DOHH2 (cell line): ENCODE data around the gene CAMTA1.

Experiments used
- H3F3A ChIP-seq: fragments of 200-600 bp; sonication (generic), shearing (Covaris generic); 2 replicates; pipeline ENCODE4 v1.6.0; 2016; ENCODE audit warnings: antibody characterized with exemption, mild to moderate bottlenecking; ENCODE audit not compliant: control insufficient read depth, insufficient read depth
- H3K27ac ChIP-seq: fragments of 200-600 bp; sonication (generic); 2 replicates; pipeline ENCODE4 v1.5.1; 2014; ENCODE audit warnings: low read depth, mild to moderate bottlenecking, low read length, moderate library complexity
- H3K27me3 ChIP-seq: fragments of 200-600 bp; sonication (generic); 2 replicates; pipeline ENCODE4 v1.6.1; 2014; ENCODE audit warnings: mild to moderate bottlenecking, low read length, mixed read lengths; ENCODE audit not compliant: control insufficient read depth
- H3K36me3 ChIP-seq: fragments of 200-600 bp; sonication (generic); 2 replicates; pipeline ENCODE4 v1.6.1; 2014; ENCODE audit warnings: mild to moderate bottlenecking, low read length, moderate library complexity, mixed read lengths; ENCODE audit not compliant: control insufficient read depth
- H3K4me1 ChIP-seq: fragments of 200-600 bp; sonication (generic); 2 replicates; pipeline ENCODE4 v1.6.1; 2014; ENCODE audit warnings: mild to moderate bottlenecking, low read length, mixed read lengths; ENCODE audit not compliant: control insufficient read depth
- H3K4me2 ChIP-seq: fragments of 200-600 bp; sonication (generic); 2 replicates; pipeline ENCODE4 v1.6.0; 2014; ENCODE audit warnings: mild to moderate bottlenecking, low read length, moderate library complexity
- H3K4me3 ChIP-seq: fragments of 200-600 bp; sonication (generic); 2 replicates; pipeline ENCODE4 v1.5.1; 2014; ENCODE audit warnings: mild to moderate bottlenecking, low read length, mixed read lengths
- H3K79me2 ChIP-seq: fragments of 200-600 bp; sonication (generic); 2 replicates; pipeline ENCODE4 v1.6.1; 2014; ENCODE audit warnings: mild to moderate bottlenecking, low read length, mixed read lengths; ENCODE audit not compliant: control insufficient read depth
- H3K9me2 ChIP-seq: fragments of 200-600 bp; sonication (generic); replicated peaks from 2 replicates; pipeline ENCODE4 v1.6.1; 2014; ENCODE audit warnings: mild to moderate bottlenecking, low read length, mixed read lengths; ENCODE audit not compliant: control insufficient read depth
- H3K9me3 ChIP-seq: fragments of 200-600 bp; sonication (generic); 2 replicates; pipeline ENCODE4 v1.6.1; 2014; ENCODE audit warnings: antibody characterized with exemption, low read length, mixed read lengths; ENCODE audit not compliant: control insufficient read depth, insufficient read depth
- H4K20me1 ChIP-seq: fragments of 200-600 bp; sonication (generic); 2 replicates; pipeline ENCODE4 v1.6.0; 2014; ENCODE audit warnings: low read depth, mild to moderate bottlenecking, antibody characterized with exemption, low read length, moderate library complexity; ENCODE audit not compliant: control insufficient read depth, insufficient read depth
- CTCF ChIP-seq: fragments of 200-600 bp; sonication (generic); IDR thresholded peaks from one replicate; pipeline ENCODE4 v1.5.1; 2014; ENCODE audit warnings: antibody characterized with exemption, mild to moderate bottlenecking, low read depth, low read length; ENCODE audit not compliant: poor library complexity, severe bottlenecking
- EZH2phosphoT487 ChIP-seq: fragments of 200-600 bp; sonication (generic); IDR thresholded peaks from 2 replicates; pipeline ENCODE4 v1.6.1; 2017; ENCODE audit warnings: borderline replicate concordance, mild to moderate bottlenecking, antibody characterized with exemption, low read length, moderate library complexity, mixed read lengths

CAMTA1 gene

GRCh38 chr1:7727809-7728471 is 942.7 kb downstream of the CAMTA1 start:
- Histone ChIP-seq H3K4me1 (no peaks in the 10 kb centered on the region), H3F3A (no peaks in the 10 kb centered on the region), H3K79me2 (no peaks in the 10 kb centered on the region), H3K36me3 (no peaks in the 10 kb centered on the region), H3K4me3 (no peak overlapping the region), H3K27ac (no peak overlapping the region), H4K20me1 (no peaks in the 10 kb centered on the region; the same call in 1 of the 2 replicates), H3K4me2 (no peak overlapping the region), H3K9me3 (no peaks in the 10 kb centered on the region), H3K27me3 (no peaks in the 10 kb centered on the region; the same call in 1 of the 2 replicates), H3K9me2 (no peaks in the 10 kb centered on the region)
- TF ChIP-seq CTCF (no peak), EZH2phosphoT487 (no peak)

- H3K9me3 ChIP-seq: no peaks in the 10 kb centered on the region
- no peaks in the 10 kb centered on the region for H3K9me2 ChIP-seq
- no peaks in the 10 kb centered on the region for H3K79me2 ChIP-seq
- no peak overlapping the region for H3K4me3 ChIP-seq
- TF ChIP-seq CTCF: no peak
- TF ChIP-seq EZH2phosphoT487: no peak
- no peaks in the 10 kb centered on the region for H3K36me3 ChIP-seq
- no peak overlapping the region for H3K27ac ChIP-seq
- H3K4me1 ChIP-seq: no peaks in the 10 kb centered on the region
- no peaks in the 10 kb centered on the region for H3F3A ChIP-seq
- no peak overlapping the region for H3K4me2 ChIP-seq
- no peaks in the 10 kb centered on the region; the same call in 1 of the 2 replicates for H4K20me1 ChIP-seq
- H3K27me3 ChIP-seq: no peaks in the 10 kb centered on the region
These were observed 944.5 kb downstream of the CAMTA1 start for GRCh38 chr1:7729761-7730160.

- no peak overlapping the region for H3K27ac ChIP-seq
- H3K36me3 ChIP-seq: no peaks in the 10 kb centered on the region
- no peaks in the 10 kb centered on the region for H3K9me3 ChIP-seq
- H3K4me2 ChIP-seq: no peak overlapping the region
- no peaks in the 10 kb centered on the region for H3K79me2 ChIP-seq
- H3K27me3 ChIP-seq: no peaks in the 10 kb centered on the region
- no peaks in the 10 kb centered on the region for H3K9me2 ChIP-seq
- H4K20me1 ChIP-seq: no peaks in the 10 kb centered on the region; the same call in 1 of the 2 replicates
- H3K4me1 ChIP-seq: no peaks in the 10 kb centered on the region
- no peak for TF ChIP-seq CTCF
- no peak for TF ChIP-seq EZH2phosphoT487
- no peak overlapping the region for H3K4me3 ChIP-seq
- no peaks in the 10 kb centered on the region for H3F3A ChIP-seq
These were observed 947.1 kb downstream of the CAMTA1 start for GRCh38 chr1:7732331-7732730.
